HepG2 (cell line): Measurements from ENCODE around the gene FUT3. TPM values are rescaled to one million over a fixed set of nuclear protein-coding genes. Genes with fewer than 3 reads are reported as not detected.
A peak's percentile ranks its signal among the peaks of the same experiment; 100 is the strongest.

ENCODE experiments used
- AGO1 ChIP-seq: fragments of 200-400 bp; formaldehyde crosslinking; IDR thresholded peaks from 2 replicates; pipeline ENCODE4 v1.6.1; 2017; ENCODE audit warnings: mild to moderate bottlenecking, low read depth, low read length, moderate library complexity; ENCODE audit not compliant: poor library complexity, severe bottlenecking
- DBP ChIP-seq: sonication (generic); formaldehyde crosslinking; IDR thresholded peaks from 2 replicates; pipeline ENCODE4 v1.4.0; 2020; ENCODE audit warnings: missing genetic modification reagents; ENCODE audit errors: not compliant biosample characterization
- GPBP1L1 ChIP-seq: sonication (generic); formaldehyde crosslinking; IDR thresholded peaks from 2 replicates; pipeline ENCODE4 v1.5.0; 2020; ENCODE audit warnings: mild to moderate bottlenecking, missing genetic modification reagents
- HNRNPK ChIP-seq: fragments of 200-400 bp; formaldehyde crosslinking; IDR thresholded peaks from 2 replicates; pipeline ENCODE4 v1.6.1; 2018; ENCODE audit warnings: low read length, low read depth, moderate library complexity, mild to moderate bottlenecking; ENCODE audit not compliant: poor library complexity, severe bottlenecking
- IKZF5 ChIP-seq: IDR thresholded peaks from 2 replicates; pipeline ENCODE4 v1.6.1; 2018; ENCODE audit warnings: missing genetic modification reagents, mild to moderate bottlenecking, missing compliant biosample characterization
- MATR3 ChIP-seq: sonication (generic); formaldehyde crosslinking; IDR thresholded peaks from 2 replicates; pipeline ENCODE4 v1.4.0; 2020; ENCODE audit warnings: missing genetic modification reagents
- NFIC ChIP-seq: IDR thresholded peaks from 2 replicates; pipeline ENCODE4 v1.6.1; 2012; ENCODE audit warnings: mild to moderate bottlenecking, low read length, inconsistent platforms
- NONO ChIP-seq, 2 experiments: fragments of 450-650 bp in 1 of 2; sonication (generic) in 1 of 2; formaldehyde crosslinking in 1 of 2; IDR thresholded peaks in 1 of 2; conservative IDR thresholded peaks in 1 of 2; 2 replicates each; pipeline versions ENCODE4 v1.6.1 to v1.8.0; 2017 to 2022; ENCODE audit warnings: mild to moderate bottlenecking in 1 of 2, missing genetic modification reagents in 1 of 2, moderate library complexity in 1 of 2
- PCBP2 ChIP-seq: fragments of 200-400 bp; formaldehyde crosslinking; optimal IDR thresholded peaks from 2 replicates; pipeline ENCODE3; 2018; ENCODE audit warnings: low read length, low read depth; ENCODE audit not compliant: poor library complexity, severe bottlenecking
- PHF5A ChIP-seq: IDR thresholded peaks from one replicate; pipeline ENCODE4 v1.6.1; 2018; ENCODE audit warnings: low read depth, missing genetic modification reagents; ENCODE audit not compliant: unreplicated experiment
- POLR2A ChIP-seq, 2 experiments: IDR thresholded peaks; 2 replicates each; pipeline ENCODE4 v1.6.1; 2011; ENCODE audit warnings: low read depth in 2 of 2, low read length in 2 of 2, mild to moderate bottlenecking in 1 of 2, moderate library complexity in 1 of 2; ENCODE audit not compliant: insufficient read depth in 1 of 2
- SIX4 ChIP-seq: sonication (generic); formaldehyde crosslinking; IDR thresholded peaks from 2 replicates; pipeline ENCODE4 v1.4.0; 2020; ENCODE audit warnings: missing genetic modification reagents
- SNAPC5 ChIP-seq: sonication (generic); formaldehyde crosslinking; IDR thresholded peaks from 2 replicates; pipeline ENCODE4 v1.8.1; 2023; ENCODE audit warnings: mild to moderate bottlenecking, missing genetic modification reagents, borderline replicate concordance
- SOX13 ChIP-seq, 3 experiments: fragments of 450-650 bp in 1 of 3; sonication (generic) in 1 of 3; formaldehyde crosslinking in 1 of 3; IDR thresholded peaks in 2 of 3; conservative IDR thresholded peaks in 1 of 3; 2 replicates each; pipeline versions ENCODE4 v1.5.0 to v1.6.1; 2016 to 2020; ENCODE audit warnings: antibody characterized with exemption in 1 of 3, mild to moderate bottlenecking in 1 of 3, missing compliant biosample characterization in 1 of 3, missing genetic modification reagents in 1 of 3, moderate library complexity in 1 of 3
- SOX5 ChIP-seq: IDR thresholded peaks from 2 replicates; pipeline ENCODE4 v1.6.1; 2016; ENCODE audit warnings: borderline replicate concordance
- TFAP4 ChIP-seq: sonication (generic); IDR thresholded peaks from 2 replicates; pipeline ENCODE4 v1.6.1; 2016; ENCODE audit warnings: low read depth, borderline replicate concordance
- ZHX1 ChIP-seq: sonication (generic); formaldehyde crosslinking; IDR thresholded peaks from 2 replicates; pipeline ENCODE4 v1.8.1; 2022; ENCODE audit warnings: low read depth, mild to moderate bottlenecking, missing genetic modification reagents
- ZIK1 ChIP-seq: sonication (generic); formaldehyde crosslinking; IDR thresholded peaks from 2 replicates; pipeline ENCODE4 v1.5.0; 2020; ENCODE audit warnings: mild to moderate bottlenecking, low read depth, missing genetic modification reagents, borderline replicate concordance
- ZNF446 ChIP-seq: sonication (generic); formaldehyde crosslinking; IDR thresholded peaks from 2 replicates; pipeline ENCODE4 v1.5.0; 2020; ENCODE audit warnings: mild to moderate bottlenecking, missing genetic modification reagents
- ZNF451 ChIP-seq: sonication (generic); formaldehyde crosslinking; IDR thresholded peaks from 2 replicates; pipeline ENCODE4 v1.5.0; 2020; ENCODE audit warnings: mild to moderate bottlenecking, missing genetic modification reagents
- ZNF749 ChIP-seq: sonication (generic); formaldehyde crosslinking; IDR thresholded peaks from 2 replicates; pipeline ENCODE4 v1.8.0; 2022; ENCODE audit warnings: mild to moderate bottlenecking, missing genetic modification reagents, moderate library complexity, borderline replicate concordance
- polyA plus RNA-seq, 8 experiments: library from polyadenylated mRNA; depleted of rRNA in 3 of 8; stranded (reverse) in 7 of 8; unstranded in 1 of 8; fragments of >200 nt; fragmentation: Illumina TruSeq in 4 of 8; extraction: Trizol in 4 of 8; gene quantifications; 2 replicates each; pipeline versions ENCODE4 v1.2.1 to v1.2.3, GENCODE V29; 2011 to 2016; ENCODE audit warnings: low read depth in 4 of 8, missing spikeins in 1 of 8, mixed read lengths in 1 of 8; ENCODE audit not compliant: insufficient read depth in 1 of 8
- total RNA-seq, 5 experiments: library from RNA; depleted of rRNA; stranded (reverse); fragments of >200 nt; fragmentation: Illumina TruSeq; extraction: Trizol; gene quantifications; 2 replicates each; pipeline ENCODE4 v1.2.3, GENCODE V29; 2016; ENCODE audit warnings: low read depth in 1 of 5

Gene FUT3
- total and polyA plus RNA-seq, 2 of the 13 experiments (the other 11 are each of a cell fraction or from before 2014, with no cell fraction given): 0.53 to 1.1 TPM

GRCh38 chr19:5893907-5894703 lies 42.9 kb upstream of the FUT3 start (continued):
- TF ChIP-seq AGO1: peak; percentile 89
- TF ChIP-seq NONO (IDR thresholded peaks at IDR 0.05): no peak
- TF ChIP-seq NONO (CRISPR knock-in tag; conservative IDR thresholded peaks at IDR 0.05): no peak
- no peak for TF ChIP-seq SIX4 (CRISPR knock-in tag)
- TF ChIP-seq TFAP4: no peak
- TF ChIP-seq ZHX1 (CRISPR knock-in tag): 0 out of 2 replicates have a peak, but pooled peaks have one; percentile 29
- no peak for TF ChIP-seq GPBP1L1 (CRISPR knock-in tag)
- no peak for TF ChIP-seq SOX5 (CRISPR knock-in tag)
- TF ChIP-seq ZNF451: no peak
- no peak for TF ChIP-seq HNRNPK
- TF ChIP-seq DBP (CRISPR knock-in tag): no peak
- TF ChIP-seq PCBP2: no peak
- TF ChIP-seq ZNF749 (CRISPR knock-in tag): no peak
- TF ChIP-seq IKZF5 (CRISPR knock-in tag): no peak
- TF ChIP-seq ZIK1 (CRISPR knock-in tag): no peak
- no peak for TF ChIP-seq SOX13 (IDR thresholded peaks at IDR 0.05)
- no peak for TF ChIP-seq SOX13 (CRISPR knock-in tag; conservative IDR thresholded peaks at IDR 0.05 in 1 of 2, IDR thresholded peaks at IDR 0.05 in 1 of 2)
- peak in 1 of 2 experiments; percentile 48; a peak in 1 of 4 replicates for TF ChIP-seq POLR2A (IDR thresholded peaks at IDR 0.05; ENCODE audit: insufficient read depth in 1 of 2, low read depth in 2 of 2, low read length in 2 of 2)
- no peak for TF ChIP-seq SNAPC5 (CRISPR knock-in tag)
- no peak for TF ChIP-seq MATR3 (CRISPR knock-in tag)
- TF ChIP-seq PHF5A (CRISPR knock-in tag): no peak
- no peak for TF ChIP-seq NFIC
- no peak for TF ChIP-seq ZNF446 (CRISPR knock-in tag)
